Measurements from ENCODE around the gene HSPG2.
"Not testable (repeated sequence)": the region's sequence is repeated elsewhere in the genome, so short reads cannot be mapped to it uniquely, and the experiment has no call there.

Gene HSPG2

DNA sequence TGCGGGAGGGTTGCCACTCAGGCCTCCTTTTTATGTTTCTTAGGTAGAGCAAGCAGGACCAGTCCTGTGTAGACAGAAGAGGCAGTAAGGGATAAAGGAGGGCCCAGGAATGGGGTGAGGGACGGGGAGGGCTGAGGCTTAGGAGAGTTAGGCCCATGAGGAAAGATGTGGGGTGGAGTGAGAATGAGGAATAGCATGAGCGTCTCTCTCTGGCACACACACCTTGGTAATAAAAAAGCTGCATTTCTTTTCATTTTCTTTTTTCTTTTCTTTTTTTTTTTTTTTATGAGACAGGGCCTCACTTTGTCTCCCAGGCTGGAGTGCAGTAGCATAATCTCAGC, 7.6 kb upstream of the HSPG2 start:
- TF ChIP-seq CTCF (IDR thresholded peaks at IDR 0.05; ENCODE audit: extremely low read depth, insufficient read depth, missing control alignments) = no peak
- no peak for DNase-seq (ENCODE audit: low spot score)
- in situ Hi-C loops (cut with MboI; ENCODE audit: low pct_unique_long_range_greater_than_20kb, low sequenced_read_pairs, unreplicated experiment) = no loop called here

DNA sequence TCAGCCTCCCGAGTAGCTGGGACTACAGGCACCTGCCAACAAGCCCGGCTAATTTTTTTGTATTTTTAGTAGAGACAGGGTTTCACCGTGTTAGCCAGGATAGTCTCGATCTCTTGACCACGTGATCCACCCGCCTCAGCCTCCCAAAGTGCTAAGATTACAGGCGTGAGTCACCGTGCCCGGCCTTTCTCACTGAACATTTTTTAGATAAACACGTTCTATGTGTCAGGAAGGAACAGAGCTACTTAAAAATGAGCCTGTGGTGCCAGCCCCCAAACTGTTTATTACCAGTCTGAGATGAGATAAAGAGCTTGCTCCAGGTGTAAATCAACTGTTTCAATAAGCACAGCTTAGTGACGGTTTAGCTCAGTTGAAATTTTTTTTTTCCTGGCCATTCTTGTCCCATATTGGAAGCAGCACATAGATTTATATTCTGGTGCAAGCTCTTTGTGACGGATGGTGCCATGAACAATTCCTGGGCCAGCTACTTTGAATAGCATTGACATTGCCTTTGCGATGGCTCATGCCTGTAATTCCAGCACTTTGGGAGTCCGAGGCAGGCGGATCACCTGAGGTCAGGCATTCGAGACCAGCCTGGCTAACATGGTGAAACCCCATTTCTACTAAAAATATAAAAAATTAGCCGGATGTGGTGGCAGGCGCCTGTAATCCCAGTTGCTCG, 6.0 kb upstream of the HSPG2 start:
- DNase-seq (ENCODE audit: low spot score); in situ Hi-C loops (cut with MboI; ENCODE audit: low pct_unique_long_range_greater_than_20kb, low sequenced_read_pairs, unreplicated experiment): not testable (repeated sequence)

DNA sequence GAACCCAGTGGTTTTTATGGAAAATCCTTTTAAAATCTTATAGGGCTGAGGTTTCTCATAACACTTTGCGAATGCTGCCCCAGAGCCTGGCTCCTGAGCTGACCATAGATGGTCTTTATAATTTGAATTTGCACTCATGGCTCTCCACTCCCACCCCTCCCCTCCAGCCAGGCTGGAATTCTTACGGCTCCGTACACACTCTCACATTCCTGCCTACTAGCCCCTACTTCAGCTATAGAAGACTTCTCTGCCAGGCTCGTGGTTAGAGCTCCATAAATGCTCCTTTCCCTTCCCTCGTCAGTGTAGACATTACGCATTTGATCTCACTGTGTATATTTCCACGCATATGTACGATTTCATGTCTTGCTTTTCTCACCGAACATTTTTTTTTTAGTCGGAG, 5.4 kb upstream of the HSPG2 start:
- DNase-seq (ENCODE audit: low spot score) = no peak
- no peak for TF ChIP-seq CTCF (IDR thresholded peaks at IDR 0.05; ENCODE audit: extremely low read depth, insufficient read depth, missing control alignments)
- in situ Hi-C loops (cut with MboI; ENCODE audit: low pct_unique_long_range_greater_than_20kb, low sequenced_read_pairs, unreplicated experiment) = no loop called here

- in situ Hi-C loops (cut with MboI; ENCODE audit: low pct_unique_long_range_greater_than_20kb, low sequenced_read_pairs, unreplicated experiment) = no loop called here
- TF ChIP-seq CTCF (IDR thresholded peaks at IDR 0.05; ENCODE audit: extremely low read depth, insufficient read depth, missing control alignments) = no peak
Observed at GRCh38 chr1:21941370-21941769, 4.3 kb upstream of the HSPG2 start.

GRCh38 chr1:21940492-21940891, 3.4 kb upstream of the HSPG2 start:
- no peak for TF ChIP-seq CTCF (IDR thresholded peaks at IDR 0.05; ENCODE audit: extremely low read depth, insufficient read depth, missing control alignments)
- no peak for DNase-seq (ENCODE audit: low spot score)
- in situ Hi-C loops (cut with MboI; ENCODE audit: low pct_unique_long_range_greater_than_20kb, low sequenced_read_pairs, unreplicated experiment) = no loop called here

More at GRCh38 chr1:21941370-21941769, 4.3 kb upstream of the HSPG2 start:
- no peak for DNase-seq (ENCODE audit: low spot score)

DNA sequence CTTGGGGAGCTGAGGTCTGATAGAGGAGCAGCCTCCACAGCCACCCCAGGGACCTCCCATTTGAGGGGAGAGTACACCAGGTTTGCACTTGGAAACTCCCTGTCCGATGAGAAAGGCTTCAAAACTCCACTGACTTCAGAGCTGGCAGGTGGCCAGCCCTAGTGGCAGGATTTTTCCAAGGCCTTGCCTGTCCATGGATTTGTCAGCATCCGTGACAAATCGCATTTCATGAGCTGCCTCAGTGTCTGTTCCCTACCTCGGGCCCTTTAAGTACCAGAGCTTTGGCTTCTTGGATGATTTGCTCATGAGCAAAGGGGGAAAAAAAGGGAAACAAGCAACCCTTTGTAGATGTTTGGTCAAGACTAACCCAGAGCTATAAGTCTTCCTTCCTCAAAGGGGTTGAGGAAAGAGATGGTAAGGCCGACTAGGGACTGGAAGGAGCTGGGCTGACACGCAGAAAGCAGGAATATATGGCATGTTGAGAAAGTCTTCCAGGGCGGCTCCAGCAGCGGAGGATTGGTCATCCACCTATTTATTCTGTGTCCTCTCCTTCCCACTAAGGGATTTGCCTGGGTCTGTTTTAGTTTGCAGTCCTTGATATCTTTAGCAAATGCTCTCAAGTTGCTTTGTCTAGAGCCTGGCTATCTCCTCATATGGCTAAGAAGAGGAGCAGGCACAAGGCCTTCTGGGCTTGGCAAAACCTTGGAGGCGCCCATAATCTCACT, 2.7 kb upstream of the HSPG2 start:
- no peak for TF ChIP-seq CTCF (IDR thresholded peaks at IDR 0.05; ENCODE audit: extremely low read depth, insufficient read depth, missing control alignments)
- DNase-seq (ENCODE audit: low spot score) = no peak
- in situ Hi-C loops (cut with MboI; ENCODE audit: low pct_unique_long_range_greater_than_20kb, low sequenced_read_pairs, unreplicated experiment) = no loop called here

- TF ChIP-seq CTCF (IDR thresholded peaks at IDR 0.05; ENCODE audit: extremely low read depth, insufficient read depth, missing control alignments) = no peak
- in situ Hi-C loops (cut with MboI; ENCODE audit: low pct_unique_long_range_greater_than_20kb, low sequenced_read_pairs, unreplicated experiment) = no loop called here
- no peak for DNase-seq (ENCODE audit: low spot score)
Observed at GRCh38 chr1:21938732-21939538, 1.8 kb upstream of the HSPG2 start.

Data from GM13977 (cell line).